Mesendoderm (in vitro differentiated cells): ENCODE data around the gene ZNF518B.

Source experiments
- DNase-seq: peaks from one replicate; pipeline ENCODE4 v3.0.0; 2013
- H2AK5ac ChIP-seq: 2 replicates; pipeline ENCODE4 v1.6.1; 2013; ENCODE audit warnings: low read length, inconsistent platforms
- H2BK120ac ChIP-seq: 2 replicates; pipeline ENCODE4 v1.6.1; 2013; ENCODE audit warnings: low read depth, mild to moderate bottlenecking, low read length, moderate library complexity, mixed read lengths
- H2BK15ac ChIP-seq: replicated peaks from 2 replicates; pipeline ENCODE4 v1.6.1; 2013; ENCODE audit warnings: low read depth, mild to moderate bottlenecking, moderate library complexity
- H2BK5ac ChIP-seq: 2 replicates; pipeline ENCODE4 v1.6.1; 2013; ENCODE audit warnings: low read length, inconsistent platforms
- H3K18ac ChIP-seq: 2 replicates; pipeline ENCODE4 v1.6.1; 2013; ENCODE audit warnings: mild to moderate bottlenecking, low read length, mixed read lengths
- H3K23ac ChIP-seq: one replicate; pipeline ENCODE4 v1.6.1; 2013; ENCODE audit warnings: low read length
- H3K27ac ChIP-seq: 2 replicates; pipeline ENCODE4 v1.5.1; 2013; ENCODE audit warnings: low read depth, mild to moderate bottlenecking, inconsistent platforms, low read length, moderate library complexity
- H3K27me3 ChIP-seq: 2 replicates; pipeline ENCODE4 v1.6.1; 2013; ENCODE audit warnings: low read length, control low read depth, mild to moderate bottlenecking, inconsistent platforms; ENCODE audit not compliant: insufficient read depth, poor library complexity
- H3K36me3 ChIP-seq: 2 replicates; pipeline ENCODE4 v1.6.1; 2013; ENCODE audit warnings: low read length, inconsistent platforms; ENCODE audit not compliant: control insufficient read depth, insufficient read depth
- H3K4ac ChIP-seq: one replicate; pipeline ENCODE4 v1.6.1; 2013; ENCODE audit warnings: low read depth, mild to moderate bottlenecking, low read length, moderate library complexity
- H3K4me1 ChIP-seq: 2 replicates; pipeline ENCODE4 v1.6.1; 2013; ENCODE audit warnings: low read depth, low read length, inconsistent platforms; ENCODE audit not compliant: control insufficient read depth
- H3K4me2 ChIP-seq: 2 replicates; pipeline ENCODE4 v1.6.1; 2013; ENCODE audit warnings: low read length
- H3K4me3 ChIP-seq: 2 replicates; pipeline ENCODE4 v1.5.1; 2013; ENCODE audit warnings: mild to moderate bottlenecking, low read length
- H3K56ac ChIP-seq: one replicate; pipeline ENCODE4 v1.6.1; 2013; ENCODE audit warnings: low read length
- H3K79me1 ChIP-seq: 2 replicates; pipeline ENCODE4 v1.6.1; 2013; ENCODE audit warnings: low read length, inconsistent platforms
- H3K79me2 ChIP-seq: 2 replicates; pipeline ENCODE4 v1.6.1; 2013; ENCODE audit warnings: mild to moderate bottlenecking, low read length; ENCODE audit not compliant: control insufficient read depth, insufficient read depth
- H3K9ac ChIP-seq: 2 replicates; pipeline ENCODE4 v1.6.1; 2013; ENCODE audit warnings: low read length, inconsistent platforms
- H4K5ac ChIP-seq: one replicate; pipeline ENCODE4 v1.6.1; 2013; ENCODE audit warnings: low read length
- H4K8ac ChIP-seq: one replicate; pipeline ENCODE4 v1.6.1; 2013; ENCODE audit warnings: low read depth, mild to moderate bottlenecking, control low read depth, low read length, moderate library complexity
- WGBS: extraction: QIAGEN DNeasy Blood & Tissue Kit; methylation state at CpG from one replicate; pipeline ENCODE4 v1.1.7; 2013; ENCODE audit warnings: low lambda C conversion rate, missing lambda C conversion rate; ENCODE audit not compliant: insufficient coverage; ENCODE audit errors: extremely low coverage; 5-methylcytosine and 5-hydroxymethylcytosine counted together

Gene ZNF518B

DNA sequence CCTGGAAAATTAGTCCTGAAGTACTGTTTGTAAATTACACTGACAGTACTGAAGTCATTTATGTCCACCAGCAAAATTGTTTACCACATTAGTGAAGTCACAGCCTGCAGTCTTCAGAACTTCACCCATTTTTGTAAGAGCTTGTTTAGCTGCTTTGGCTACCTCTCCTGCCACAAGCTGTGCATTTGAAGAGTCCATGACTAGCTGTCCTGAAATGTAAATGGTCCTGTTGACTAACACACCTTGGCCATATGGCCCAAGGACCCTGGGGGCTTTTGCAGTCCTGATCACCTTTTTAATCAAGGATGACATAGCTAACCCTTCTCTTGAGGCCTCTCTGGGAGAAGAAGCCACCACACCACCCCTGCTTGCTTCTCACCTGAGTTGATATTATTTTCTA is 21.4 kb upstream of the ZNF518B start:
- no peak for DNase-seq
- Histone ChIP-seq H2BK120ac (no peak overlapping the region), H3K27ac (no peak overlapping the region), H2AK5ac (no peak overlapping the region), H3K36me3 (no peaks in the 10 kb centered on the region), H4K5ac (no peak overlapping the region), H3K4ac (no peak overlapping the region), H3K18ac (no peak overlapping the region), H3K9ac (no peak overlapping the region), H2BK15ac (no peak overlapping the region), H3K23ac (no peak overlapping the region), H3K27me3 (no peaks in the 10 kb centered on the region), H3K4me2 (no peak overlapping the region), H4K8ac (no peak overlapping the region), H3K56ac (no peak overlapping the region), H3K4me3 (no peak overlapping the region), H3K79me2 (no peaks in the 10 kb centered on the region), H3K79me1 (no peaks in the 10 kb centered on the region), H3K4me1 (no peaks in the 10 kb centered on the region), H2BK5ac (no peak overlapping the region)

DNA sequence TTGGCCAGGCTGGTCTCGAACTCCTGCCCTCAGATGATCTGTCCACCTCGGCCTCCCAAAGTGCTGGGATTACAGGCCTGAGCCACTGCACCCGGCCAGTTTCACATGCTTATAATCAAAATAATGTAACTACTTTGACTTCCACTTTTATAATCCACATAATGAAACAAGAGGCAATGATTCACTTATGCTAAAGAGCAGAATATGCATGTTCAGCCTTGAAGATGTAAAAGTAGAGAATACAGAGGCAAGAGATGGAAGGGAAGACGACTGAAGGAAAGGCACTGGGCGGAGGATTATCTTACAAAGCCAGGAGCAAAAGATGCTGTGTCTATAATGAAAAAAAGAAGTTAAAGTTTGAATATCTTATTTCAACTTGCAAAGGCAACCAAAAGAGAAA is 13.3 kb upstream of the ZNF518B start:
- Histone ChIP-seq H4K8ac (no peak overlapping the region), H2BK5ac (no peak overlapping the region), H2BK15ac (no peak overlapping the region), H3K18ac (no peak overlapping the region), H3K23ac (no peak overlapping the region), H4K5ac (no peak overlapping the region), H2BK120ac (no peak overlapping the region), H3K27ac (no peak overlapping the region), H3K4ac (no peak overlapping the region), H3K4me3 (no peak overlapping the region), H2AK5ac (no peak overlapping the region), H3K9ac (no peak overlapping the region), H3K36me3 (no peaks in the 10 kb centered on the region), H3K79me2 (no peaks in the 10 kb centered on the region), H3K4me2 (no peak overlapping the region), H3K56ac (no peak overlapping the region), H3K27me3 (no peaks in the 10 kb centered on the region), H3K4me1 (no peaks in the 10 kb centered on the region), H3K79me1 (no peaks in the 10 kb centered on the region)
- DNase-seq, result no peak
- WGBS, result no CpG with 5 or more reads among the region's 5 CpGs

DNA sequence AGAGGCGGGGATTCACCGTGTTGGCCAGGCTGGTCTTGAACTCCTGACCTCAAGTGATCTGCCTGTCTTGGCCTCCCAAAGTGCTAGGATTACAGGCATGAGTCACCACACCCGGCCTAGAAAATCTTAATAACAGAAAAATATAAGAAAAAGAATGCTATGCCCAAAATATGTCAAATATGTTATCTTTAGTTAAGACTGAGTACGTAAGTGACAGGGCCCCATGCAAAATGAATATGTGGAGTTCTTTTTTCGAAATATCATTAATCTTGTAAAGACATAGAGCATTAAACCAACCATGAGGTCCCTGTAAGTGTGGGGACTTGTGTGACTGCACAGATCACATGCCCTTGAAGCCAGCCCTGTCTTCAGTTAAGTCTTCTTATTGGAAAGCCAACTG is 8.9 kb upstream of the ZNF518B start:
- Histone ChIP-seq H3K79me2 (no peaks in the 10 kb centered on the region), H3K27me3 (peaks cover 8% of the 10 kb centered on the region), H2BK5ac (no peak overlapping the region), H3K4ac (no peak overlapping the region), H3K18ac (no peak overlapping the region), H4K5ac (no peak overlapping the region), H2BK120ac (no peak overlapping the region), H3K23ac (no peak overlapping the region), H3K4me2 (no peak overlapping the region), H3K79me1 (no peaks in the 10 kb centered on the region), H3K4me1 (no peaks in the 10 kb centered on the region), H3K27ac (no peak overlapping the region), H3K36me3 (no peaks in the 10 kb centered on the region), H2BK15ac (no peak overlapping the region), H3K56ac (no peak overlapping the region), H3K9ac (no peak overlapping the region), H3K4me3 (no peak overlapping the region), H4K8ac (no peak overlapping the region), H2AK5ac (no peak overlapping the region)
- DNase-seq, result no peak
- no CpG with 5 or more reads among the region's 5 CpGs for WGBS

DNA sequence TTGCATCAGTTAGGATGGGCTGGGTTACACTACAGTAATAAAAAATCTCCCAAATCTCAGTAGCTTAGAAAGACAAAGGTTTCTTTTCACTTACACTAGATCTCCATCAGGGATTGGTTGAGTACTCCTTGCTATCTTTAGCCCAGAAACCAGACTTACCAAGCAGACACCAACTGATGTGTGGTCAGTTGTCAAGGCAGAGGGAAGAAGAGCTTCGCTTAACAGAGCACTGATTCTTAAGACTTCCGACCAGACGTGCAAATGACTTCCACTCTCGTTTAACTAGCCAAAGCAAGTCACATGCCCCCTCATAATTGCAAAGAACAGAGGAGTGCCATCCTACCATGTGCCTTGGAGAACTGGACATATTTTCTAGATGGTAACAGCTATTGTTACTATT is 5.7 kb upstream of the ZNF518B start:
- H2AK5ac ChIP-seq, result no peak overlapping the region
- no peak overlapping the region for H2BK5ac ChIP-seq
- no peak overlapping the region for H2BK15ac ChIP-seq
- no peak overlapping the region for H2BK120ac ChIP-seq
- no peak overlapping the region for H3K27ac ChIP-seq
- H3K4me1 ChIP-seq, result no peaks in the 10 kb centered on the region
- WGBS, result no CpG with 5 or more reads among the region's 4 CpGs
- no peak overlapping the region for H3K4ac ChIP-seq
- no peak overlapping the region for H4K8ac ChIP-seq
- H3K4me3 ChIP-seq, result no peak overlapping the region
- H3K23ac ChIP-seq, result no peak overlapping the region
- no peaks in the 10 kb centered on the region for H3K36me3 ChIP-seq
- H3K18ac ChIP-seq, result no peak overlapping the region
- no peak overlapping the region for H3K9ac ChIP-seq
- no peaks in the 10 kb centered on the region for H3K79me1 ChIP-seq
- no peak overlapping the region for H3K56ac ChIP-seq
- H3K4me2 ChIP-seq, result no peak overlapping the region
- H3K27me3 ChIP-seq, result peaks cover 33% of the 10 kb centered on the region
- H3K79me2 ChIP-seq, result no peaks in the 10 kb centered on the region
- H4K5ac ChIP-seq, result no peak overlapping the region
- DNase-seq, result no peak

DNA sequence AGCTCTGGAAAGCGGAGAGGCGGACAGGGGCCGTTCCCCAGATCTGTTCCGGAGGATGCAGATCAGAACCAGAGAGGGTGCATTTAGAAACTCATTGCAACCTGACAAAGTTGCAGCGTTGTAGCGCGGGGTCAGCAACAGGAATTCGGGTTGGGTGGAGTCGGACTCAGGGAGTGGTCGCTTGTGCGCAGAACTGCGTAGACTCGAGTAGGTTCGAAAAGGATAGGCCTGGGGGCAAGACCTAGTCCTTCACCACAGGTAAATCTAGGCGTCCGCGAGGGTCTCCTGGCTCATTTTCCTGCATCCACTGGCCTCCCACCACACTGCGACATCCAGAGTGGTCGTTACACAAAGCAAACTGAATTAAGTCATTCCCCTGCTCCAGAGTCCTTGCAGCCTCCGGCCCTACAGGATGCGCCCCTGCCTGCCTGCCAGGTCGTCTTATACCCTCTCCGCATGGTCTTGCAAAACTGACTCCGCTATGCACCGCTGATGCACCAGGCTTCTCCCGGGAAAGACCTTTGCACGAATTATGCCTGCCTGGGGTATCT is 4.7 kb upstream of the ZNF518B start:
- Histone ChIP-seq H3K18ac (no peak overlapping the region), H2BK120ac (no peak overlapping the region), H3K79me1 (no peaks in the 10 kb centered on the region)

GRCh38 chr4:10461091-10461849 is 4.0 kb upstream of the ZNF518B start:
- Histone ChIP-seq H3K18ac (no peak overlapping the region), H3K4me3 (peak overlapping the region; percentile 12), H2BK15ac (no peak overlapping the region), H3K4me1 (no peaks in the 10 kb centered on the region), H3K27me3 (peaks cover 35% of the 10 kb centered on the region), H2AK5ac (no peak overlapping the region), H3K23ac (no peak overlapping the region), H3K79me1 (peaks cover 1% of the 10 kb centered on the region), H2BK5ac (no peak overlapping the region), H3K79me2 (no peaks in the 10 kb centered on the region), H3K56ac (peak overlapping the region; percentile 75), H3K36me3 (no peaks in the 10 kb centered on the region), H3K4me2 (peak overlapping the region; percentile 83), H3K27ac (no peak overlapping the region), H2BK120ac (no peak overlapping the region), H3K4ac (no peak overlapping the region), H3K9ac (peak overlapping the region; percentile 52), H4K8ac (no peak overlapping the region), H4K5ac (no peak overlapping the region)
- no CpG with 5 or more reads among the region's 72 CpGs for WGBS
- peak; percentile 82 for DNase-seq

More for the DNA sequence above, 4.7 kb upstream of the ZNF518B start:
- no CpG with 5 or more reads among the region's 27 CpGs for WGBS
- H4K8ac ChIP-seq, result no peak overlapping the region
- H3K27ac ChIP-seq, result no peak overlapping the region
- no peaks in the 10 kb centered on the region for H3K79me2 ChIP-seq
- no peak overlapping the region for H4K5ac ChIP-seq
- H3K56ac ChIP-seq, result peak overlapping the region; percentile 75
- no peaks in the 10 kb centered on the region for H3K36me3 ChIP-seq
- peak overlapping the region; percentile 12 for H3K4me3 ChIP-seq
- no peaks in the 10 kb centered on the region for H3K4me1 ChIP-seq
- H3K23ac ChIP-seq, result no peak overlapping the region
- H2AK5ac ChIP-seq, result no peak overlapping the region
- peak; percentile 13 for DNase-seq
- no peak overlapping the region for H2BK5ac ChIP-seq
- H3K4ac ChIP-seq, result no peak overlapping the region
- H3K27me3 ChIP-seq, result peaks cover 35% of the 10 kb centered on the region
- H2BK15ac ChIP-seq, result no peak overlapping the region
- H3K9ac ChIP-seq, result peak overlapping the region; percentile 52
- peak overlapping the region; percentile 83 for H3K4me2 ChIP-seq
